Fibroblast of skin of left quadriceps (primary cell): ENCODE measurements around the gene ZSCAN29.
"Not testable (repeated sequence)": the region's sequence is repeated elsewhere in the genome, so short reads cannot be mapped to it uniquely, and the experiment has no call there.

Experiments used
- DNase-seq, 2 experiments: peaks; one replicate each; pipeline ENCODE4 v3.0.0-alpha.2; 2013; ENCODE audit warnings: low read depth in 2 of 2

ZSCAN29 gene

DNA sequence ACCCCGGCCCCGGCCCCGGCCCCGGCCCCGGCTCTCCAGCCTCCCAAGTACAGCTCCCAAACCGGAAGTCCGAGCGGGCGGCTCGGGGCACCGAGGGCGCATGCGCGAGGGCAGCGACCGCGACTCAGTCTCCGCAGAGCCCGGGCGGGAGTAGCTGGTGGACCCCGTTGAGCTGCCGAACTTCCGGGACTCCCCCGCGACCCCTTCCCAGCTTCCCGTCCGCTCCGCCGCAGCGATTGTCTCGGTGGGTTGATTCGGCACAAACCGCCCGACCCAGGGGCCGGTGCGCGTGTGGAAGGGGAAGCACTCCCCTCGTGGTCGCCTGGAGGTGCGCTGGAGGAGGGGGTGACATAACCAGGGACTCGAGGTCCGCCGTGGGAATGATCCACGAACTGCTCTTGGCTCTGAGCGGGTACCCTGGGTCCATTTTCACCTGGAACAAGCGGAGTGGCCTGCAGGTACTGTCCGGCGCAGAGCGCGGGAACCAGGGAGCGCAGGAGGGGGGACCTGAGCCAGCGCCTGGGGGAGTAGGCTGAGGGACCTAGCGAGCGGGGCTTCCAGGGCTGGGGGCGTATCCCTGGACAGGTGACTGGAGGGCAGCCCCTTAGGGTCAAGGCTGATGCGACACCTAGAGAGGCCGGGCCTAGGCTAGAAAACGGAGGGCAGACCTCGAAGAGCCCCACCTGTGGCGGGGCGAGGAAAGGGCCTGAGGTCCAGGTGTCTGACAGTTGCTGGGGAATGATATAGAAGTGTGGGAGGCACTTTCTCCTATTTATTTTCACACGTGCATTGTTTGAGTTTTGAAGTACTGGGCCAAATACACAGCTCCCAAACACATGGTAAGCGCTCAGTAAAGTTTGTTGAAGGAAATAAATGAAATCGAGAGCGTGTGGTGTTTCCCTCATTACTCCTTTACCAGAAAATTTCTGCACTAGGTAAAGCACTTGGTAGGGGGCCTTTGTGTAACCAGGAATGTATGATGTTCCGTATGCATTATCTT lies at the start of gene ZSCAN29, which contains the start of gene TUBGCP4:
ZSCAN29 (minus strand) TSS at position 69 of the 1,000 bp plus-strand sequence. CDS start 1,130 bp downstream, outside the sequence.
TUBGCP4 (plus strand) TSS at position 127 of the 1,000 bp plus-strand sequence; CDS start at position 381, 254 bp downstream.
- peak; percentile 46 to 52 for DNase-seq

DNA sequence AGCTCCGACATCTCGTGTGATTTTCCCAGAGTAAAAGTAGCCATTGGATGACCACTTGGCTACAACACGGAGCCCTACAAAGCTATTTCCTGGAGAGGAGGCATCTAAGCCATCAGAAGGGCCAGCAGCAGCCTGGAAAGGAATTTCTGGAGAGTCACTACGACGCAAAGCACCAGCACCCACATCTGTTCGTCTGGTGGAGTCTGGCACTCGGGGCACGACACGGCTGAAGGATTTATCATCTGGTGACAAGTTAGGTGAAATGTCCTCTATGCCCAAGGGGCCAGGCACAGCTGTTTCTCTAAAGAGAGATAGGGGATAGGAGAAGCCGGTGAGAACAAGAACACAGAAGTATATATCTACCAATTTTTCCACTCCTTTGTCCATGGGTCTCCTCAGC lies 49.6 kb upstream of the ZSCAN29 start:
- no peak for DNase-seq

DNA sequence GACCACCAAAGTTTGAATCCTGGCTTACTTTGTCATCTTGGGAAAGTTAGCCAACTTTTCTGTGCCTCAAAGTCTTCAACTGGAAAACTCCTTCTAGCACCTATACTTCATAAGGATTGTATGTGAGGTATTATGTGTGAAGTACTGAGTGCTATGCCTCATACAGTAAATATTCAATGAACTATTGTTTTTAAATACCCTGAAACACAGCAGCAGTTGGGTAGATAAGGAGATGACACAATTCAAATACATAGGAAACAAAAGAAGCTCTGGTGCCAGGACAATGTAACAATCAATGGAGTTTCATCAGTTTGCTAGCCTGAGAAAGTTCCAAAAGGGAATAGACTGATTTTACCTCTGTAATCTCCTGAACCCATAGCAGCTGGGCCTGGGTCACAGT lies 43.4 kb upstream of the ZSCAN29 start:
- no peak for DNase-seq

DNA sequence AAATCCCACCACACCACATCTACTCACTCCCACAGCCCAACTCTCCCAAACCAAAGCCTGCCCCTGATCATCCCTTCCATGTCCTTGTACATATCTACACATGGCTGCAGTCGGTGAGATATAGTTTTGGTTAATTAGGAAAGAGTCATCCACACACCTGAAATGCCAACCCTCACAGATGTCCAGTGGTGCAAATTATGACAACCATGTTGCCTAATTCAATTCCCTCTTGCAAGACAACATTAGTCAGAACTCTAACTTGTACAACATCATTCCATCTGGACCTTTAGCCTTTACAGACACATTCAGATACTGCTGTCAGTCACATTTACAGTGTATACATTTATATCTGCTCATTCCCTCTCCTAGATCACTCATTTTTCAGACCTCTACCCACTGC lies 41.3 kb upstream of the ZSCAN29 start:
- no peak for DNase-seq

DNA sequence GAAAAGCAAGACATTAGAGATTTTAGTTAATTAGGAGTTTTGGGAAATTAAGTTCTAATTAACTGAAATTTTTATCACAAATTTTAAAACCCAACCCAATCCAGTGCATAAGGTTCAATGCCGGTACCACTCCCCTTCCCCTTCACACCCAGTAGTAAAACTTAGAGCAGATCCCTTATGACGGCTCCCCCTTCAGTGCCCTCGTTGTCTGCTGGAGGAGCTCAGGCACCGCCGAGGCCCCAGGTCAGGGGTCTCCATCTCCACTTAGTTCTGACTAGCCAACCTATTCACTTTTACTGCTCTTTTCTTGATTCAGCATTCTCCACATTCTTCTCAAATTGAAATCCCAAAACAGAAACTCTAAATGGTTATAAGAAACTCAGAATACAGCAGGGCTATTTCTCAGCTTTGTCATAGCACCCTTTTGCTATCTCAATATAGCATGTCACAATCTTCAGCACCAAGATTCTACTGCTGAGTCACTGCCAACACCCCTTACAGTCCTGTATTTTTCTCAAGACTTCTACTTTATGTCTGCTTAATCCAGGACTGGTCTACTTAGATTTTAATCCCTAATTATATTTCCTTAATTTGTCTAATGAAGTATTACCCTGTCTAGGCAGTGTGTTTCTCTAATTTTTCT lies 39.9 kb upstream of the ZSCAN29 start:
- no peak for DNase-seq

DNA sequence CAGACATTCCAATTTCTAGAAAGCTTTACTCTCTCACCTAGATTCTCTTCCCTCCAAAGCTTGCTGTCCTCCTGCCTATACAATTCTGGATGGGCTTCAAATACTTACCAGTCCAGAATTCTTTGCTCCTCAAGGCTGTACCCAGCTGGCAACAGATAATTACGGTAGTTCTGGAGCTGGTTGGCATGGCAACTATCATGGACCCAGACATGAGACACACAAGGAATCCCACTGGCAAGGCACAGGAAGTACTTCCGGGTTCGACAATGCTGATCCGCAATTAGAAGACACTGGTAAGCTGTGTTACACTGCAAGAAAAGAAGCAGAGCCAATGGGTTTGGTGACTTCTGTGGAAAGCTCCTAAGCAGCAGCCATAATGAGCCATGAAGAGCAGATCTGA lies 37.9 kb upstream of the ZSCAN29 start:
- DNase-seq, result no peak

- no peak for DNase-seq
Measured at GRCh38 chr15:43406808-43407207, 36.0 kb upstream of the ZSCAN29 start.

GRCh38 chr15:43406189-43406588 lies 35.3 kb upstream of the ZSCAN29 start:
- no peak for DNase-seq

GRCh38 chr15:43404130-43404529 lies 33.3 kb upstream of the ZSCAN29 start:
- DNase-seq, result no peak

- DNase-seq, result no peak
Measured at GRCh38 chr15:43403616-43404015, 32.8 kb upstream of the ZSCAN29 start.

DNA sequence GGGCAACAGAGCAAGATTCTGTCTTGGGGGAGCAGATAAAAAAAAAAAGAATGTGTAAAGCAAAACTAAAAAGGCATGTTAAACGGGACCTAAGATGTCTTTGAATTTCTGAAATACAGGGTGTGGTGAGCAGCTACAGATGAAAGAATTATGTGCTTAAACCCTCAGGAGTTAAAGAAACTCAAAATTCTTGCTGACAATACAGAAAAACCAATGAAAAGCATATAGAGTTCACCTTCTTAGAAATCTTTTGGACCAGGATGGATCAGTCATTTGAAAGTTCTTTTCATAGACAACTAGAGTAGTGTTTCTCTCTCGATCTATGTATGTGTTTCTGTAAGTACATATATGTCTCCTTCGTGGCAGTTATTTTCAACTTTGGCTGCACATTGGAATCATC lies 31.4 kb upstream of the ZSCAN29 start:
- DNase-seq, result no peak

- DNase-seq, result not testable (repeated sequence)
Measured at GRCh38 chr15:43393592-43393991, 22.7 kb upstream of the ZSCAN29 start.

GRCh38 chr15:43390723-43391122 lies 19.9 kb upstream of the ZSCAN29 start:
- DNase-seq, result no peak

DNA sequence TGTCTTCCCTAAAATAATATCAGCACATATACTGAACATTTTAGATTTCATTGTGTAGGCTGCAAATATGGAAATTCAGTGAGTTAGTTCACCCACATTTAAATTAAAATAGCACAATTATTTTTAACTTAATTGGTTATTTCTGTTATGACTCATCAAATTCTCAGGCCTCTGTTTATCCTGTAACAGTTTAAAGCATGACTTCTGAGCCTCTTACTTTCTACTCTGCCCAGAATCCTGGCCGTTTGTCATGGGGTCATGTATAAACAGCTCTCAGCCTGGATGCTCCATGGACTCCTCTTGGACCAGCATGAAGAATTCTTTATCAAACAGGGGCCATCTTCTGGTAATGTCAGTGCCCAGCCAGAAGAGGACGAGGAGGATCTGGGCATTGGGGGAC lies 12.2 kb upstream of the ZSCAN29 start:
- DNase-seq, result no peak

DNA sequence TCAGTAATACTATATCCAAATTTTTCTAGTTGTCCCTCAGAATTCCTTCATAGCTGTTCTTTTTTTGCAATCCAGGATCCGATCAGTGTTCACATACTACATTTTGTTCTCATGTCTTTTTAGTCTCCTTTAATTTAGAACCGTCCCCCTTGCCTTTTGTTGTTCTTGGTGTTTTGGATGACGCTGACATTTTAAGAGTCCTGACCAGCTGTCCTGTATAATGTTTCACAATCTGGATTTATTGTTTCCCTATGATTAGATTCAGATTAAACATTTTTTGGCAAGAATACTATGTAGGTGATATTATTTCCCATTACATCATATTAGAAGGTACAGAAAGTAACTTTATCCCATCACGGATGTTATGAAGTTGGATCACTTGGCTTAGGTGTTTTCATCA lies 11.5 kb upstream of the ZSCAN29 start:
- no peak for DNase-seq

DNA sequence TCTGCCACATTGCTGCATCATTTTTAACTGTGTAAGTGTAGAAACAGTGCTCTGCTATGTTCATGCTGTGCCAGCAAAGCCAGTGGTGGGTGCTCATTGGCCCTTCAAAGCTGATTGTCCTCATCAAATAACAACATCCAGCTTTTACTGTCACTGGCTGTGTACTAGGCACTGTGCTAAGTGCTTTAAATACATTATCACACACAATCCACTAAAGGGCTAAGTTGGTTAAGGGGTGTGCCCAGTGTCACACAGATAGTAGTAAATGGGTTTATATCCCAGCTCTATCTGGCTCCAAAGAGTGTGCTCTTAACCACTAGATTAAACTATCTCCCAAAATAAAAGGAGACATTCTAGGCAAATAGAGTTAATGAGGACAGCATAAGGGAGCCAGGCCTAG lies 7.8 kb upstream of the ZSCAN29 start:
- no peak for DNase-seq

DNA sequence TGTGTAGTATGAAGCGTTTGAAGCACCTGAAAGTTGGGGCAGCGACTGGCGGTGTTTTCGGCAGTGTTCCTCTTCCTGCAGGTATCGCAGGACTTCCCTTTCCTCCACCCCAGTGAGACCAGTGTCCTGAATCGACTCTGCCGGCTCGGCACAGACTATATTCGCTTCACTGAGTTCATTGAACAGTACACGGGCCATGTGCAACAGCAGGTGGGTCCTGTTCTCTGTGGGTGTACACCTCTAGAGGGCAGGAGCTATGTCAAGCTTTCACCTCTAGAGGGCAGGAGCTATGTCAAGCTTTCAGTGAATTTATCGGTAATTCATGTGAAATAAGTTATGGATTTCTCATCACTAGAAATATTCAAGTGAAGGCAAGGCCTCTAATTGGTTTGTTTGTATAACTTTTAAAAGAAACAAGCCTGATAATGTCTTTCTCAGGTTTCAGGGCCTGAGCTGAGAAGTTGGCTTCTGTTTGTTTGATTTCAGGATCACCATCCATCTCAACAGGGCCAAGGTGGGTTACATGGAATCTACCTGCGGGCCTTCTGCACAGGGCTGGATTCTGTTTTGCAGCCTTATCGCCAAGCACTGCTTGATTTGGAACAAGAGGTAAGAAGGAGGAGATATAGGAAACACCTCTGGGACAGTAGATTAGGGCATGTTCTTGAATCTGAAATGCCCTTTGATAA lies 5.3 kb upstream of the ZSCAN29 start:
- DNase-seq, result no peak

DNA sequence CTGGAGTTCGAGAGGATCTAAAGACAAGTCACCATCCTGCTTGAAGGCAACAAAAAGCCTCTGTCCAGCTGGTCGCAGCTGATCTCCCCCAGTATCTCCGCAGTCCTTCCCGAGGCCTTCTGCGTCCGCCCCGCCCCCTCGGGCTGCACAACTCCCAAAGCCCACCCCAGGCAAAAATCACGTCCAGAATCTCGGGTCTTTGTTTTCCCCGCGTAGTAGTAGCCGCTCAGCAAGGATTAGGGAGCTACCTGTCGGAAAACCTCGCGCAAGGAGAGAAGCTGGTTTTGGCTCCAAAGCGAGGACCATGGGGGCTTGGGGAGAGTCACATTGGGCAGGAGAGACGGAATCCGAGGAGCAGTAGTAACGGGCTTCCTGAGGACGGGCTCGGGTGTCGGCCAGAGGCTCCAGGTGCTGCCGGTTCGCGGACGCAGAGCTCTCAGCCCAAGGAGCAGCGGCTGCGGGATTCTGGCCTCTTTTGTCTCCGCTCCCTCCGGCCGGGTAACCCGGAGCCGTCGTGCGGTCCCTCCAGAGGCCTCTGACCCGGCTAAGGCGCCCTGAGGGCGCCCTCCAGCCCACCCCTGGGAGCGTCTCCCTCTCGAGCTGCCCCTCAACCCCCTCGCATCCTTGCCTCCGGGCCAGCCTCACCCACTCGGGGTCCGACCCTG lies 401 bp downstream of the ZSCAN29 start:
- DNase-seq, result no peak

- no peak for DNase-seq
Measured at GRCh38 chr15:43361313-43361903, 9.4 kb downstream of the ZSCAN29 start.

DNA sequence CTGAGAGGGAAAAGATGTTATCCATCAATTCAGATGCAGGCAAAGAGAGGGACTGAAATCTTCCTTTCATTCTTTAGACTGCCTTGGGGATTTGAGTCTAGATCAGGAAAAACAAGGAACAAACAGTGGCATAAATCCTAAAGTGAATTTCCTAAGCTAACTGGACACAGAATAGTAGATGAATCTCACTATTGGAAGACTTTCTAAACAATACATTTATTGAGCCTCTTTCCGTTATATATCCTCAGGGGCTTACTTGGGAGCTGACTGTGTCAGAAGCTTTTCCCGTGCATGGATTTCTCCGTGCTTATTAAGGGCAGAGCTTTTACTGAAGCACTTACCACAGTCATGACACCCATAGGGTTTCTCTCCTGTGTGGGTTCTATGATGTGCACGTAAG lies 10.0 kb downstream of the ZSCAN29 start:
- no peak for DNase-seq

DNA sequence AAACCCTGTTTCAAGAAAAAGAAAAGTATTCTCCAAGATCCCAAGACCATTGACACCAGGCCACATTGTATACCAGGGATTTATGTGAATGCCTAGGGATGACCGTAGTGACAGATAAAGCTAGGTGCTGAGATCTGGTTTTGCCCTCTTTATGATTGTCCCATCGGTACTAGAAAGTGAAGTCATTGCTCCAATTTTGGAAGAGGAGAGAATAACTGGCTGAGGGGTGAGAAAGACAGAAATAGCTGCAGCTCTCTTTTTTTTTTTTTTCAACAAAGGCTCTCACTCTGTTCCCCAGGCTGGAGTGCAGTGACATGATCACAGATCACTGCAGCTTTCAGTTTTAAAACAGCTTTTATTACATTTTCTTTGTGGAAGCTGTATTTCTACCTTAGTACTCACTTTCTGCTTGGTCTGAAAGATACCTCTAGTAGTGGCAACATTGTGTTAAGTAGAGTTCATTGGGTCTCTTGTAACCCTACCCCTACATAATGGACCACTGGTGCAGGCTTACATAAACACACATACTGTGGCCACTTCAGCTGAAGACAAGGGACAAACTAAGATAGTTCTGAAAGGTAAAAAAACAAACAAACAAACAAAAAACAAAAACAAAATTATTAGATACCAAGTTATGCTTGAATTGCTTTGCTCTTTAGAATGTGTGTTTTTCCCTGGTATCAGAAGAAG lies 18.0 kb downstream of the ZSCAN29 start:
- DNase-seq, result no peak
